B cell (primary cell): ENCODE results near the gene NAP1L5.

Source experiments
- EZH2 ChIP-seq: IDR thresholded peaks from 2 replicates; pipeline ENCODE4 v1.6.1; 2012; ENCODE audit warnings: borderline replicate concordance, low read depth, mild to moderate bottlenecking, moderate library complexity, low read length; ENCODE audit not compliant: insufficient read depth, poor library complexity, severe bottlenecking
- TF ChIP-seq, protein P1 (sequence below): fragments of 200-600 bp; IDR thresholded peaks from one replicate; pipeline ENCODE4 v1.8.0; 2022; ENCODE audit warnings: antibody characterized with exemption, mild to moderate bottlenecking

DNA sequence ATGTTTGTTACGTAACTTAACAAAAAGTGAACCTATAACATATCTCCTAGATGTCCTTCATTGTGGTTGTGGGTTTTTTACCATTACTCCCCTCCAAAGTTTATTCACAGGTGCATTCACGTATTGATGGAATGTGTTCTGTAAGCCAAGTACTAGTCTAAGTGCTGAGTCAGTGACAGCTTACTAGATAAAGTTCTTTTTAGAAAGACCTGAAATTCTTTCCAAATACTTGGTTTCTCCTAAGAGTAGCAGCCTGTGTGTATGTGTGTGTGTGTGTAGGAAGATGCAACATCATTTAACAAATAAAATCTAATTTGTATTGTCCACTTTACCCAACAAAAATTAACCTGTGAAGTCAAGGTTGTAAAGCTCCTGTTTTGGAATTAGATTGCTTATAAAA, 22.1 kb downstream of the NAP1L5 start:
- no peak for TF ChIP-seq EZH2
- TF ChIP-seq, protein P1, sequence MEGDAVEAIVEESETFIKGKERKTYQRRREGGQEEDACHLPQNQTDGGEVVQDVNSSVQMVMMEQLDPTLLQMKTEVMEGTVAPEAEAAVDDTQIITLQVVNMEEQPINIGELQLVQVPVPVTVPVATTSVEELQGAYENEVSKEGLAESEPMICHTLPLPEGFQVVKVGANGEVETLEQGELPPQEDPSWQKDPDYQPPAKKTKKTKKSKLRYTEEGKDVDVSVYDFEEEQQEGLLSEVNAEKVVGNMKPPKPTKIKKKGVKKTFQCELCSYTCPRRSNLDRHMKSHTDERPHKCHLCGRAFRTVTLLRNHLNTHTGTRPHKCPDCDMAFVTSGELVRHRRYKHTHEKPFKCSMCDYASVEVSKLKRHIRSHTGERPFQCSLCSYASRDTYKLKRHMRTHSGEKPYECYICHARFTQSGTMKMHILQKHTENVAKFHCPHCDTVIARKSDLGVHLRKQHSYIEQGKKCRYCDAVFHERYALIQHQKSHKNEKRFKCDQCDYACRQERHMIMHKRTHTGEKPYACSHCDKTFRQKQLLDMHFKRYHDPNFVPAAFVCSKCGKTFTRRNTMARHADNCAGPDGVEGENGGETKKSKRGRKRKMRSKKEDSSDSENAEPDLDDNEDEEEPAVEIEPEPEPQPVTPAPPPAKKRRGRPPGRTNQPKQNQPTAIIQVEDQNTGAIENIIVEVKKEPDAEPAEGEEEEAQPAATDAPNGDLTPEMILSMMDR = no peak
